Osteocyte (in vitro differentiated cells): ENCODE measurements around the gene BNC2. TPM values are rescaled to one million over a fixed set of nuclear protein-coding genes. Genes with fewer than 3 reads are reported as not detected.
"Not testable (repeated sequence)": the region's sequence is repeated elsewhere in the genome, so short reads cannot be mapped to it uniquely, and the experiment has no call there.

Experiments
- DNase-seq: peaks from one replicate; pipeline ENCODE4 v3.0.0; 2021; ENCODE audit warnings: mixed read lengths; ENCODE audit not compliant: unreplicated experiment; ENCODE audit errors: extremely low spot score
- H3K27ac Mint-ChIP-seq: one replicate; pipeline ENCODE4 v1.8.0; 2021; ENCODE audit warnings: mild to moderate bottlenecking, mixed read lengths; ENCODE audit not compliant: unreplicated experiment
- H3K27me3 Mint-ChIP-seq: one replicate; pipeline ENCODE4 v1.8.0; 2021; ENCODE audit warnings: mixed read lengths; ENCODE audit not compliant: unreplicated experiment
- H3K36me3 Mint-ChIP-seq: one replicate; pipeline ENCODE4 v1.8.0; 2021; ENCODE audit warnings: mixed read lengths; ENCODE audit not compliant: unreplicated experiment
- H3K4me1 Mint-ChIP-seq: one replicate; pipeline ENCODE4 v1.8.0; 2021; ENCODE audit warnings: mixed read lengths; ENCODE audit not compliant: unreplicated experiment
- H3K4me3 Mint-ChIP-seq: one replicate; pipeline ENCODE4 v1.8.0; 2021; ENCODE audit warnings: mild to moderate bottlenecking, moderate library complexity, mixed read lengths; ENCODE audit not compliant: unreplicated experiment
- H3K9me3 Mint-ChIP-seq: one replicate; pipeline ENCODE4 v1.8.0; 2021; ENCODE audit warnings: mixed read lengths; ENCODE audit not compliant: unreplicated experiment
- CTCF ChIP-seq: fragments of 200-600 bp; sonication (generic); IDR thresholded peaks from 2 replicates; pipeline ENCODE4 v1.5.0; 2021; ENCODE audit warnings: antibody characterized with exemption, mild to moderate bottlenecking, moderate library complexity
- long read RNA-seq: library from polyadenylated mRNA; unstranded; transcript quantifications from one replicate; pipeline ENCODE4 v2.0.0, GENCODE V29; 2021
- total RNA-seq: library from RNA; stranded (reverse); gene quantifications from 2 replicates; pipeline ENCODE4 v1.2.1, GENCODE V29; 2021

Gene BNC2
- total RNA-seq: 66.2 and 66.5 TPM in 2 replicates
- long read RNA-seq, full-length matches to known transcripts: 10 of 73 reads
- long read RNA-seq, partial matches to known transcripts: 23 of 73 reads
- long read RNA-seq, other reads (novel, unspliced or antisense): 40 of 73 reads

GRCh38 chr9:16870596-16871335 is at the start of gene BNC2:
Gene BNC2 (minus strand): TSS chr9:16870670. CDS start chr9:16870648, 22 bp downstream.
- H3K4me3 Mint-ChIP-seq: peak within 1 kb of the TSS; percentile 95
- peak within 1 kb of the TSS; percentile 94 for H3K27ac Mint-ChIP-seq
- TF ChIP-seq CTCF: peak; percentile 41
- no peaks in the 10 kb centered on the region for H3K27me3 Mint-ChIP-seq
- peaks cover 44% of the 10 kb centered on the region for H3K4me1 Mint-ChIP-seq
- no peaks in the 10 kb centered on the region for H3K36me3 Mint-ChIP-seq
- H3K9me3 Mint-ChIP-seq: no peaks in the 10 kb centered on the region
- peak; percentile 89 for DNase-seq

- no peak for TF ChIP-seq CTCF
- Mint-ChIP-seq H3K27ac (no peak overlapping the region), H3K9me3 (no peaks in the 10 kb centered on the region), H3K4me3 (no peak overlapping the region), H3K36me3 (no peaks in the 10 kb centered on the region), H3K27me3 (no peaks in the 10 kb centered on the region), H3K4me1 (peaks cover 2% of the 10 kb centered on the region)
- DNase-seq: no peak
These were observed 48.5 kb upstream of the BNC2 start for GRCh38 chr9:16918920-16919319.

GRCh38 chr9:16915126-16915831 is 44.8 kb upstream of the BNC2 start:
- Mint-ChIP-seq H3K27ac (no peak overlapping the region), H3K4me1 (peaks cover 12% of the 10 kb centered on the region), H3K27me3 (no peaks in the 10 kb centered on the region), H3K36me3 (no peaks in the 10 kb centered on the region), H3K4me3 (no peak overlapping the region), H3K9me3 (no peaks in the 10 kb centered on the region)
- TF ChIP-seq CTCF: no peak
- no peak for DNase-seq

GRCh38 chr9:16912197-16912596 is 41.7 kb upstream of the BNC2 start:
- no peak for TF ChIP-seq CTCF
- no peak overlapping the region for H3K4me3 Mint-ChIP-seq
- no peaks in the 10 kb centered on the region for H3K36me3 Mint-ChIP-seq
- no peaks in the 10 kb centered on the region for H3K9me3 Mint-ChIP-seq
- no peaks in the 10 kb centered on the region for H3K27me3 Mint-ChIP-seq
- no peak for DNase-seq
- peaks cover 12% of the 10 kb centered on the region for H3K4me1 Mint-ChIP-seq
- H3K27ac Mint-ChIP-seq: peak overlapping the region; percentile 73

GRCh38 chr9:16908206-16908605 is 37.7 kb upstream of the BNC2 start:
- not testable (repeated sequence) for H3K27ac Mint-ChIP-seq

More at GRCh38 chr9:16908206-16908605, 37.7 kb upstream of the BNC2 start:
- H3K4me3 Mint-ChIP-seq, H3K36me3 Mint-ChIP-seq, DNase-seq, H3K27me3 Mint-ChIP-seq, H3K9me3 Mint-ChIP-seq: not testable (repeated sequence)
- H3K4me1 Mint-ChIP-seq: peaks cover 12% of the 10 kb centered on the region
